K562 (cell line): Measurements from ENCODE around the gene EMX1. TPM values are rescaled to one million over a fixed set of nuclear protein-coding genes. Genes with fewer than 3 reads are reported as not detected.
A peak's percentile ranks its signal among the peaks of the same experiment; 100 is the strongest.

Source experiments
- ATAC-seq: fragments of 200-7000 bp; cut with Tn5 transposase; 3 replicates; pipeline ENCODE4 v1.9.1; 2020; ENCODE audit warnings: moderate library complexity
- BruUV-seq: library from RNA; stranded (reverse); fragments of 400-500 nt; replicated peaks from 2 replicates; lab custom pipeline; 2021; lab: Mats Ljungman, UMichigan
- CTCF ChIA-PET: fragments of 300-600 bp; formaldehyde crosslinking; extraction: SDS; loops from one replicate; lab custom pipeline; 2021; ENCODE audit warnings: low intra/inter-chr PET ratio; lab: Yijun Ruan, JAX
- POLR2A ChIA-PET: fragments of 300-600, 350-650 bp; sonication (Branson Sonifier 250); formaldehyde crosslinking; extraction: SDS; loops from one replicate; lab custom pipeline; 2021; ENCODE audit warnings: antibody characterized with exemption, inconsistent platforms; lab: Yijun Ruan, JAX
- DNase-seq, 4 experiments: peaks; one replicate each; pipeline versions ENCODE4 v3.0.0 to v3.0.0-alpha.2; 2011 to 2018; ENCODE audit warnings: low spot score in 3 of 4, mixed read lengths in 3 of 4; ENCODE audit errors: extremely low read depth in 1 of 4
- FAIRE-seq: peaks from 2 replicates; lab custom pipeline; 2011; peaks lifted over from hg19 to GRCh38; lab: Jason Lieb, UNC
- H2AFZ ChIP-seq: 2 replicates; pipeline ENCODE4 v1.6.0; 2011; ENCODE audit warnings: low read depth, low read length, control low read depth, inconsistent platforms
- H3K27ac ChIP-seq: fragments of 200-600 bp; 3 replicates; pipeline ENCODE4 v1.8.0; 2011; ENCODE audit warnings: low read depth, mild to moderate bottlenecking, control low read depth, inconsistent platforms, low read length, moderate library complexity, mixed read lengths; ENCODE audit errors: extremely low read depth
- H3K27me3 ChIP-seq, 2 experiments: fragments of 300-600 bp in 1 of 2; 2 replicates in 1 of 2; 3 replicates in 1 of 2; pipeline versions ENCODE4 v1.6.0 to v1.8.0; 2011; ENCODE audit warnings: inconsistent platforms in 2 of 2, low read length in 2 of 2, mild to moderate bottlenecking in 1 of 2, mixed read lengths in 1 of 2, moderate library complexity in 1 of 2; ENCODE audit not compliant: control insufficient read depth in 2 of 2, insufficient read depth in 2 of 2
- H3K36me3 ChIP-seq: fragments of 300-600 bp; 3 replicates; pipeline ENCODE4 v1.8.0; 2011; ENCODE audit warnings: mild to moderate bottlenecking, low read length, inconsistent platforms; ENCODE audit not compliant: control insufficient read depth, insufficient read depth
- H3K4me1 ChIP-seq, 2 experiments: fragments of 200-600 bp in 1 of 2; replicated peaks in 1 of 2; 2 replicates in 1 of 2; 3 replicates in 1 of 2; pipeline versions ENCODE4 v1.5.1 to v1.8.0; 2011; ENCODE audit warnings: inconsistent platforms in 2 of 2, low read length in 2 of 2, mild to moderate bottlenecking in 1 of 2, mixed read lengths in 1 of 2, moderate library complexity in 1 of 2; ENCODE audit not compliant: control insufficient read depth in 2 of 2, insufficient read depth in 2 of 2
- H3K4me2 ChIP-seq: 2 replicates; pipeline ENCODE4 v1.6.1; 2011; ENCODE audit warnings: low read length, control low read depth, inconsistent platforms, mixed read lengths; ENCODE audit not compliant: insufficient read depth
- H3K4me3 ChIP-seq: fragments of 200-600 bp; sonication (generic), shearing (Covaris generic); 2 replicates; pipeline ENCODE4 v1.5.1; 2016; ENCODE audit warnings: control low read depth, inconsistent platforms
- H3K79me2 ChIP-seq: fragments of 200-600 bp; 3 replicates; pipeline ENCODE4 v1.8.0; 2011; ENCODE audit warnings: low read length, inconsistent platforms; ENCODE audit not compliant: control insufficient read depth, insufficient read depth
- H3K9ac ChIP-seq, 2 experiments: 2 replicates each; pipeline versions ENCODE4 v1.6.0 to v1.6.1; 2011; ENCODE audit warnings: low read depth in 2 of 2, low read length in 2 of 2, control low read depth in 1 of 2, inconsistent platforms in 1 of 2, mild to moderate bottlenecking in 1 of 2, mixed read lengths in 1 of 2; ENCODE audit not compliant: insufficient read depth in 1 of 2
- H3K9me1 ChIP-seq: one replicate; pipeline ENCODE4 v1.6.0; 2011; ENCODE audit warnings: inconsistent platforms, mild to moderate bottlenecking, low read length, moderate library complexity; ENCODE audit not compliant: control insufficient read depth, insufficient read depth
- H3K9me3 ChIP-seq: replicated peaks from 2 replicates; pipeline ENCODE4 v1.5.1; 2011; ENCODE audit warnings: low read depth, low read length, inconsistent platforms; ENCODE audit not compliant: control insufficient read depth, insufficient read depth
- H4K20me1 ChIP-seq: replicated peaks from 2 replicates; pipeline ENCODE4 v1.6.1; 2011; ENCODE audit warnings: low read length, inconsistent platforms, mixed read lengths; ENCODE audit not compliant: control insufficient read depth, insufficient read depth
- BACH1 ChIP-seq: fragments of 200-800 bp; sonication (Bioruptor generic); IDR thresholded peaks from 2 replicates; pipeline ENCODE4 v1.6.1; 2016; ENCODE audit warnings: missing genetic modification characterization, missing compliant biosample characterization
- CEBPG ChIP-seq, 3 experiments: fragments of 200-800 bp in 1 of 3; sonication (Bioruptor generic) in 1 of 3; sonication (generic) in 1 of 3; formaldehyde crosslinking in 1 of 3; IDR thresholded peaks in 2 of 3; conservative IDR thresholded peaks in 1 of 3; 2 replicates each; pipeline versions ENCODE4 v1.6.1 to v1.8.0; 2016 to 2022; ENCODE audit warnings: missing compliant biosample characterization in 2 of 3, missing genetic modification characterization in 2 of 3, mild to moderate bottlenecking in 1 of 3, missing genetic modification reagents in 1 of 3
- DDX20 ChIP-seq: fragments of 450-650 bp; IDR thresholded peaks from 2 replicates; pipeline ENCODE4 v1.6.1; 2016; ENCODE audit warnings: missing genetic modification characterization, low read depth, mild to moderate bottlenecking, missing compliant biosample characterization, moderate library complexity
- DMBX1 ChIP-seq: fragments of 250-450 bp; sonication (Bioruptor Pico); IDR thresholded peaks from 2 replicates; pipeline ENCODE4 v1.8.0; 2022; ENCODE audit warnings: inconsistent platforms, mild to moderate bottlenecking, moderate library complexity, borderline replicate concordance
- HLTF ChIP-seq: fragments of 450-650 bp; IDR thresholded peaks from 2 replicates; pipeline ENCODE4 v1.6.1; 2016
- JUN ChIP-seq, 2 experiments: sonication (generic) in 1 of 2; formaldehyde crosslinking in 1 of 2; IDR thresholded peaks; 2 replicates each; pipeline versions ENCODE4 v1.6.1 to v1.8.0; 2012 to 2022; ENCODE audit warnings: borderline replicate concordance in 2 of 2, mild to moderate bottlenecking in 2 of 2, improper control_type of control experiment in 1 of 2, low read depth in 1 of 2, low read length in 1 of 2, missing genetic modification reagents in 1 of 2
- PCBP1 ChIP-seq: fragments of 200-400 bp; formaldehyde crosslinking; IDR thresholded peaks from 2 replicates; pipeline ENCODE4 v1.6.1; 2018; ENCODE audit warnings: mild to moderate bottlenecking, low read depth, low read length; ENCODE audit not compliant: poor library complexity, severe bottlenecking
- SP2 ChIP-seq: IDR thresholded peaks from 2 replicates; pipeline ENCODE4 v1.6.1; 2011; ENCODE audit warnings: mild to moderate bottlenecking, low read depth, low read length, moderate library complexity; ENCODE audit not compliant: poor library complexity, severe bottlenecking; ENCODE audit errors: extremely low read depth
- TAF15 ChIP-seq: fragments of 200-400 bp; formaldehyde crosslinking; IDR thresholded peaks from 2 replicates; pipeline ENCODE4 v1.6.1; 2017; ENCODE audit warnings: mild to moderate bottlenecking, low read depth, low read length, moderate library complexity
- ZNF165 ChIP-seq: fragments of 250-450 bp; sonication (Bioruptor Pico); IDR thresholded peaks from 2 replicates; pipeline ENCODE4 v1.4.0; 2020; ENCODE audit warnings: borderline replicate concordance
- ZNF212 ChIP-seq: fragments of 450-650 bp; formaldehyde crosslinking; IDR thresholded peaks from 2 replicates; pipeline ENCODE4 v1.4.0; 2020; ENCODE audit warnings: mild to moderate bottlenecking
- WGBS: fragments of 100-300 bp; shearing (Covaris generic); methylation state at CpG from one replicate; pipeline ENCODE4 v1.1.6; 2016; ENCODE audit warnings: low coverage, mixed read lengths; ENCODE audit not compliant: insufficient coverage; ENCODE audit errors: missing lambda C conversion rate; 5-methylcytosine and 5-hydroxymethylcytosine counted together
- in situ Hi-C: fragments of 300-500 bp; cut with MboI; formaldehyde crosslinking; loops from 4 replicates; pipeline ENCODE4 v1.15.0; 2018; ENCODE audit warnings: inconsistent platforms, mixed read lengths
- intact Hi-C: fragments of 100-400 bp; cut with micrococcal nuclease; formaldehyde crosslinking; loops from 2 replicates; pipeline ENCODE4 v1.14.2; 2022
- polyA plus RNA-seq, 8 experiments: library from polyadenylated mRNA; depleted of rRNA in 4 of 8; stranded (reverse) in 5 of 8; unstranded in 3 of 8; fragments of >200 nt; fragmentation: Nextera tagmentation in 2 of 8; fragmentation: Illumina TruSeq in 1 of 8; extraction: Ambion mirVana in 2 of 8; extraction: Trizol in 1 of 8; gene quantifications; 2 replicates each; pipeline versions ENCODE4 v1.2.1 to v1.2.3, GENCODE V29; 2011 to 2014; ENCODE audit warnings: inconsistent platforms in 1 of 8, missing spikeins in 1 of 8
- total RNA-seq, 7 experiments: library from RNA; depleted of rRNA in 6 of 7; stranded (reverse); fragments of >200 nt in 6 of 7; fragmentation: Illumina TruSeq in 2 of 7; extraction: Trizol in 2 of 7; gene quantifications; 2 replicates each; pipeline versions ENCODE4 v1.2.1 to v1.2.3, GENCODE V29; 2011 to 2021; ENCODE audit warnings: low replicate concordance in 1 of 7
- TF ChIP-seq, protein P1 (sequence below), 2 experiments: IDR thresholded peaks; 2 replicates each; pipeline ENCODE4 v1.6.1; 2012; ENCODE audit warnings: improper control_type of control experiment in 2 of 2, low read depth in 2 of 2, low read length in 2 of 2, borderline replicate concordance in 1 of 2

EMX1 gene
- total and polyA plus RNA-seq, 9 of the 15 experiments (the other 6 are each of a cell fraction or from before 2014, with no cell fraction given) = 0.10 to 0.32 (median 0.21) TPM; not detected in 6

DNA sequence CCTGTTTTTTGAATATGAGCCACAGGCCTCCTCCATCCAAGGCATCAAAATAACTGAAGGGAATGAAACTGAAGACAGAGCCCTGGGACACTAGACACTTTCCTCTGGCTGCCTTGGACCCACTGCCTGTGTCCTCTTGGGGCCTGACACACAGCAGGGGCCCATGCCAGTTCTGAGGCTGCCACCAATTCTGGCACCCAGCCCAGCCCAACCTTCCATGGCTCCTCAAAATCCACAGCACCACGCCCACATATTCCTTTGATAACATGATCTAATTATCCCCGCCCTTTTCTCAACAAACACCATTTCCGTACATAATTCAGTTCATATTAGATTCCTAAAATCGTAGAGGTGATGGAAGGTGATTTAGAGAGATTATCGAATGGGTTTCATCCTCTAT lies 64.2 kb downstream of the EMX1 start:
- Histone ChIP-seq H3K27me3 (no peaks in the 10 kb centered on the region), H3K4me2 (no peak overlapping the region), H3K4me3 (no peak overlapping the region), H3K9ac (no peak overlapping the region), H3K79me2 (no peaks in the 10 kb centered on the region), H3K27ac (no peak overlapping the region), H3K9me3 (no peaks in the 10 kb centered on the region), H3K4me1 (peaks cover 8 to 17% of the 10 kb centered on the region in 2 experiments), H4K20me1 (0 out of 2 replicates have a peak, but pooled peaks cover 5% of the 10 kb centered on the region), H3K9me1 (peaks cover 3% of the 10 kb centered on the region), H2AFZ (no peak overlapping the region), H3K36me3 (no peaks in the 10 kb centered on the region)
- FAIRE-seq (no peak), DNase-seq (peak in 1 of 4 experiments; percentile 24), ATAC-seq (no peak)
- intact Hi-C loops = loop anchor here (10.0 kb wide), 1 partner anchor 273 kb away; no protein-coding TSS in a partner anchor
- TF ChIP-seq DDX20 (tag) = no peak
- TF ChIP-seq SP2 = no peak
- ChIA-PET CTCF (no interaction called here), POLR2A (no interaction called here)
- in situ Hi-C loops = no loop called here
- 74% methylated on average over 5 of the region's 5 CpGs for WGBS
- BruUV-seq = no TSS peak

DNA sequence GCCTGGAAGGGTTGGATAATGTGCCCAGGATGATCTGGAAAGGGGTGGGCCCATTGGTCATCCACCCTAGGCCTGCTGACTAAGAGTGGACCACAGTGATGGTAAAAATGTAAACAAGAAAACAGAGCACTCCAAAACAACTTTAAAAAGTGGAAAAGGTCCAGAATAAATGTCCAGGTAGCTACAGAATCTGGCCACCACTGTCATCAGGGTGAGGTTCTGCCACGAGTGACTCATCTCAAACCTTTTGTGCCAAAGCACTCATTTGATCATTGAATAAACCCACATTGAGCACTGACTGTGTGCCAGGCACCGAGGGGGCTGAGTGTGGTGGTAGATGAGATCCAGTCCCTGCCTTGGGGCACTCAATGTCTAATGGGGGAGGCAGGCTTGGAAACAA lies 64.9 kb downstream of the EMX1 start:
- ChIA-PET POLR2A (interaction anchor here (0.6 kb wide), 2 partner anchors 16 to 82 kb away, joined by 3 read pairs; no protein-coding TSS in a partner anchor), CTCF (no interaction called here)
- in situ Hi-C loops (no loop called here), intact Hi-C loops (loop anchor here (10.0 kb wide), 1 partner anchor 273 kb away; no protein-coding TSS in a partner anchor)
- BruUV-seq = no TSS peak
- no peaks in the 10 kb centered on the region for H3K27me3 ChIP-seq
- H3K27ac ChIP-seq = no peak overlapping the region
- H3K9ac ChIP-seq = no peak overlapping the region
- no peak overlapping the region for H3K4me3 ChIP-seq
- 0 out of 2 replicates have a peak, but pooled peaks cover 5% of the 10 kb centered on the region for H4K20me1 ChIP-seq
- H3K36me3 ChIP-seq = no peaks in the 10 kb centered on the region
- H3K4me1 ChIP-seq = peaks cover 8 to 17% of the 10 kb centered on the region in 2 experiments
- H3K79me2 ChIP-seq = no peaks in the 10 kb centered on the region
- FAIRE-seq = no peak
- no peaks in the 10 kb centered on the region for H3K9me3 ChIP-seq
- 33% methylated on average over 2 of the region's 2 CpGs for WGBS
- no peak overlapping the region for H2AFZ ChIP-seq
- no peak overlapping the region for H3K4me2 ChIP-seq
- no peak for DNase-seq
- peaks cover 3% of the 10 kb centered on the region for H3K9me1 ChIP-seq
- no peak for ATAC-seq
- TF ChIP-seq TAF15 = no peak
- TF ChIP-seq PCBP1 = no peak
- no peak for TF ChIP-seq BACH1 (tag)
- TF ChIP-seq HLTF = no peak
- TF ChIP-seq JUN (IDR thresholded peaks at IDR 0.05; ENCODE audit: borderline replicate concordance, low read depth, low read length) = no peak
- no peak for TF ChIP-seq JUN (CRISPR knock-in tag; IDR thresholded peaks at IDR 0.05; ENCODE audit: borderline replicate concordance)
- TF ChIP-seq, protein P1, sequence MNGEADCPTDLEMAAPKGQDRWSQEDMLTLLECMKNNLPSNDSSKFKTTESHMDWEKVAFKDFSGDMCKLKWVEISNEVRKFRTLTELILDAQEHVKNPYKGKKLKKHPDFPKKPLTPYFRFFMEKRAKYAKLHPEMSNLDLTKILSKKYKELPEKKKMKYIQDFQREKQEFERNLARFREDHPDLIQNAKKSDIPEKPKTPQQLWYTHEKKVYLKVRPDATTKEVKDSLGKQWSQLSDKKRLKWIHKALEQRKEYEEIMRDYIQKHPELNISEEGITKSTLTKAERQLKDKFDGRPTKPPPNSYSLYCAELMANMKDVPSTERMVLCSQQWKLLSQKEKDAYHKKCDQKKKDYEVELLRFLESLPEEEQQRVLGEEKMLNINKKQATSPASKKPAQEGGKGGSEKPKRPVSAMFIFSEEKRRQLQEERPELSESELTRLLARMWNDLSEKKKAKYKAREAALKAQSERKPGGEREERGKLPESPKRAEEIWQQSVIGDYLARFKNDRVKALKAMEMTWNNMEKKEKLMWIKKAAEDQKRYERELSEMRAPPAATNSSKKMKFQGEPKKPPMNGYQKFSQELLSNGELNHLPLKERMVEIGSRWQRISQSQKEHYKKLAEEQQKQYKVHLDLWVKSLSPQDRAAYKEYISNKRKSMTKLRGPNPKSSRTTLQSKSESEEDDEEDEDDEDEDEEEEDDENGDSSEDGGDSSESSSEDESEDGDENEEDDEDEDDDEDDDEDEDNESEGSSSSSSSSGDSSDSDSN (IDR thresholded peaks at IDR 0.05; ENCODE audit: borderline replicate concordance in 1 of 2, low read depth in 2 of 2, low read length in 2 of 2) = no peak
- no peak for TF ChIP-seq DMBX1 (CRISPR knock-in tag)
- TF ChIP-seq CEBPG (CRISPR knock-in tag; IDR thresholded peaks at IDR 0.05) = no peak
- TF ChIP-seq CEBPG (tag; conservative IDR thresholded peaks at IDR 0.05 in 1 of 2, IDR thresholded peaks at IDR 0.05 in 1 of 2) = no peak
- no peak for TF ChIP-seq ZNF212 (CRISPR knock-in tag)
- TF ChIP-seq ZNF165 (CRISPR knock-in tag) = no peak
